Activated CD4-positive, alpha-beta T cell treated with anti-CD3 and anti-CD28 coated beads, Interleukin-2, Interleukin-4, amounts not matched to agents 100 ng/mL and 50 ng/mL, durations not matched to agents 16 hours and 8 hours (primary cell): Measurements from ENCODE around the gene FAM118A.
"Not testable (repeated sequence)": the region's sequence is repeated elsewhere in the genome, so short reads cannot be mapped to it uniquely, and the experiment has no call there.

Experiments used
- DNase-seq: peaks from one replicate; pipeline ENCODE4 v3.0.0-alpha.2; 2020; ENCODE audit warnings: low spot score

FAM118A gene

GRCh38 chr22:45309422-45310227, at the start of gene FAM118A:
Gene FAM118A (plus strand): TSS chr22:45309934. CDS start chr22:45322380, 12,446 bp downstream.
- peak; percentile 96 for DNase-seq

GRCh38 chr22:45260395-45260759, 49.4 kb upstream of the FAM118A start:
- not testable (repeated sequence) for DNase-seq

GRCh38 chr22:45261407-45262088, 48.2 kb upstream of the FAM118A start:
- no peak for DNase-seq

GRCh38 chr22:45262195-45262930, 47.4 kb upstream of the FAM118A start:
- DNase-seq: no peak

- no peak for DNase-seq
These were observed 46.7 kb upstream of the FAM118A start for GRCh38 chr22:45262931-45263462.

GRCh38 chr22:45263463-45264269, 46.1 kb upstream of the FAM118A start:
- no peak for DNase-seq

GRCh38 chr22:45265535-45265934, 44.2 kb upstream of the FAM118A start:
- DNase-seq: no peak

- no peak for DNase-seq
These were observed 41.4 kb upstream of the FAM118A start for GRCh38 chr22:45268167-45268957.

- DNase-seq: peak; percentile 87
These were observed 40.5 kb upstream of the FAM118A start for GRCh38 chr22:45268958-45269844.

GRCh38 chr22:45270095-45271020, 39.4 kb upstream of the FAM118A start:
- DNase-seq: no peak

GRCh38 chr22:45271667-45272201, 38.0 kb upstream of the FAM118A start:
- no peak for DNase-seq

GRCh38 chr22:45272498-45272897, 37.2 kb upstream of the FAM118A start:
- DNase-seq: no peak

- no peak for DNase-seq
These were observed 36.2 kb upstream of the FAM118A start for GRCh38 chr22:45273452-45274075.

GRCh38 chr22:45276507-45277105, 33.1 kb upstream of the FAM118A start:
- DNase-seq: no peak

GRCh38 chr22:45277720-45278119, 32.0 kb upstream of the FAM118A start:
- not testable (repeated sequence) for DNase-seq

- no peak for DNase-seq
These were observed 31.6 kb upstream of the FAM118A start for GRCh38 chr22:45278125-45278524.

- no peak for DNase-seq
These were observed 29.1 kb upstream of the FAM118A start for GRCh38 chr22:45280587-45280980.
